HEK293T (cell line): ENCODE measurements around the gene CCDC87.

Source experiments
- FOXA1 ChIP-seq: fragments of 450-650 bp; IDR thresholded peaks from 2 replicates; pipeline ENCODE4 v1.6.1; 2016; ENCODE audit warnings: mild to moderate bottlenecking
- FOXM1 ChIP-seq: fragments of 450-650 bp; IDR thresholded peaks from 2 replicates; pipeline ENCODE4 v1.6.1; 2017; ENCODE audit warnings: mild to moderate bottlenecking, borderline replicate concordance
- PKNOX1 ChIP-seq: fragments of 450-650 bp; IDR thresholded peaks from 2 replicates; pipeline ENCODE4 v1.6.1; 2016
- SUZ12 ChIP-seq: fragments of 450-650 bp; IDR thresholded peaks from 2 replicates; pipeline ENCODE4 v1.6.1; 2016; ENCODE audit warnings: mild to moderate bottlenecking

- no peak for TF ChIP-seq SUZ12
- TF ChIP-seq FOXM1, result no peak
- TF ChIP-seq PKNOX1, result no peak
- TF ChIP-seq FOXA1, result no peak
Observed at GRCh38 chr11:66586136-66586535, 6.7 kb downstream of the CCDC87 start.
